ENCODE data around the gene KIR2DL4. TPM values are rescaled to one million over a fixed set of nuclear protein-coding genes. Genes with fewer than 3 reads are reported as not detected.
"Not testable (repeated sequence)": the region's sequence is repeated elsewhere in the genome, so short reads cannot be mapped to it uniquely, and the experiment has no call there.

The KIR2DL4 gene
- total RNA-seq, result 0.38 TPM
- long read RNA-seq, result 0 reads

DNA sequence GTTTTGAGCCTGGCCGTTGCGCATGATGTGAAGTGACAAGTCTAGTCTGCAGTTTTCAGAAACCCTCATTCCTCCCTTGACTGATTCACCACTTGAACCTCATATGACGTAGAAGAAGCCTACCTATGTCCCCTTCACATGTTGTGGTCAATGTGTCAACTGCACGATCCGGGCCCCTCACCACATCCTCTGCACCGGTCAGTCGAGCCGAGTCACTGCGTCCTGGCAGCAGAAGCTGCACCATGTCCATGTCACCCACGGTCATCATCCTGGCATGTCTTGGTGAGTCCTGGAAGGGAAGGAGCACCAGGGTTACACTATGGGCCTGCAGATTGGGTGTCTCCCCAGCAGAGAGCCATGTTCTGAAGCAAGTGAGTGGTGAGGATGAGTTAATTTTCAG lies at the start of gene KIR2DL4:
Gene KIR2DL4, plus strand, starts transcription at position 201 of the 400 bp plus-strand sequence. Its CDS starts 42 bp downstream, at position 243.
- intact Hi-C loops (cut with DNase I), result no loop called here
- H3K4me3 ChIP-seq, result no peak within 1 kb of the TSS
- no peak within 1 kb of the TSS for H3K27ac ChIP-seq
- peak in 1 of 2 donors; percentile 56 for ATAC-seq
- no peaks in the 10 kb centered on the region for H3K27me3 ChIP-seq (ENCODE audit: low read depth)
- H3K4me1 ChIP-seq, result no peaks in the 10 kb centered on the region
- no peaks in the 10 kb centered on the region for H3K36me3 ChIP-seq
- H3K9me3 ChIP-seq, result no peaks in the 10 kb centered on the region
- no peak for DNase-seq
- TF ChIP-seq, protein P1, sequence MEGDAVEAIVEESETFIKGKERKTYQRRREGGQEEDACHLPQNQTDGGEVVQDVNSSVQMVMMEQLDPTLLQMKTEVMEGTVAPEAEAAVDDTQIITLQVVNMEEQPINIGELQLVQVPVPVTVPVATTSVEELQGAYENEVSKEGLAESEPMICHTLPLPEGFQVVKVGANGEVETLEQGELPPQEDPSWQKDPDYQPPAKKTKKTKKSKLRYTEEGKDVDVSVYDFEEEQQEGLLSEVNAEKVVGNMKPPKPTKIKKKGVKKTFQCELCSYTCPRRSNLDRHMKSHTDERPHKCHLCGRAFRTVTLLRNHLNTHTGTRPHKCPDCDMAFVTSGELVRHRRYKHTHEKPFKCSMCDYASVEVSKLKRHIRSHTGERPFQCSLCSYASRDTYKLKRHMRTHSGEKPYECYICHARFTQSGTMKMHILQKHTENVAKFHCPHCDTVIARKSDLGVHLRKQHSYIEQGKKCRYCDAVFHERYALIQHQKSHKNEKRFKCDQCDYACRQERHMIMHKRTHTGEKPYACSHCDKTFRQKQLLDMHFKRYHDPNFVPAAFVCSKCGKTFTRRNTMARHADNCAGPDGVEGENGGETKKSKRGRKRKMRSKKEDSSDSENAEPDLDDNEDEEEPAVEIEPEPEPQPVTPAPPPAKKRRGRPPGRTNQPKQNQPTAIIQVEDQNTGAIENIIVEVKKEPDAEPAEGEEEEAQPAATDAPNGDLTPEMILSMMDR (IDR thresholded peaks at IDR 0.05), result no peak

- H3K9me3 ChIP-seq; H3K4me1 ChIP-seq; ATAC-seq; intact Hi-C loops (cut with DNase I); H3K27me3 ChIP-seq (ENCODE audit: low read depth); H3K27ac ChIP-seq; DNase-seq; H3K36me3 ChIP-seq; H3K4me3 ChIP-seq: not testable (repeated sequence)
Observed at GRCh38 chr19:54756204-54757110, 47.0 kb upstream of the KIR2DL4 start.

- H3K4me1 ChIP-seq; H3K36me3 ChIP-seq; H3K9me3 ChIP-seq; H3K4me3 ChIP-seq; intact Hi-C loops (cut with DNase I); ATAC-seq; H3K27me3 ChIP-seq (ENCODE audit: low read depth); H3K27ac ChIP-seq; DNase-seq: not testable (repeated sequence)
Observed at GRCh38 chr19:54758577-54758976, 44.8 kb upstream of the KIR2DL4 start.

- H3K27me3 ChIP-seq (ENCODE audit: low read depth); DNase-seq; H3K9me3 ChIP-seq; ATAC-seq; H3K27ac ChIP-seq; H3K4me3 ChIP-seq; H3K4me1 ChIP-seq; H3K36me3 ChIP-seq; intact Hi-C loops (cut with DNase I): not testable (repeated sequence)
Observed at GRCh38 chr19:54764219-54764618, 39.2 kb upstream of the KIR2DL4 start.

DNA sequence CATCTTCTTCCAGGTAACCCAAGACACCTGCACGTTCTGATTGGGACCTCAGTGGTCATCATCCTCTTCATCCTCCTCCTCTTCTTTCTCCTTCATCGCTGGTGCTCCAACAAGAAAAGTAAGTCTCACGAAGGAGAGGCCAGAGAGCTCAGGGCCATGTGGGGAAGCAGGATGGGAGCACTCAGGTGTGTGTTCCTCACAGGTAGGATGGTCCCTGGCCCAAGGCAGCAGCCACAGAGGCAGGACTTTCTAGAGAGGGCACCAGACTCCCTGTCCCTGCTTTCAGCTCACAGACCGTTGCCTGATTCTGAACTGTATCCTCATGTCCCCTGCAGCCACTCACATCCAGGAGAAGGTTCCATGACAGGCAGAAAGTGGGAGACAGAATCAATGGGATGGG lies 36.9 kb upstream of the KIR2DL4 start:
- H3K4me1 ChIP-seq; H3K36me3 ChIP-seq; H3K4me3 ChIP-seq; H3K27me3 ChIP-seq (ENCODE audit: low read depth); H3K9me3 ChIP-seq; DNase-seq; H3K27ac ChIP-seq; intact Hi-C loops (cut with DNase I); ATAC-seq: not testable (repeated sequence)

DNA sequence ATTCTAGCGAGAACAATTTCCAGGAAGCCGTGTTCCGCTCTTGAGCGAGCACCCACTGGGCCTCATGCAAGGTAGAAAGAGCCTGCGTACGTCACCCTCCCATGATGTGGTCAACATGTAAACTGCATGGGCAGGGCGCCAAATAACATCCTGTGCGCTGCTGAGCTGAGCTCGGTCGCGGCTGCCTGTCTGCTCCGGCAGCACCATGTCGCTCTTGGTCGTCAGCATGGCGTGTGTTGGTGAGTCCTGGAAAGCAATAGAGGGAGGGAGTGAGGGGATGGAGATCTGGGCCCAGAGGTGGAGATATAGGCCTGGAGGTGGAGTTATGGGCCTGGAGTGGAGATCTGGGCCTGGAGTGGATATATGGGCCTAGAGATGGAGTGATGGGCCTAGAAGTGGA lies 33.8 kb upstream of the KIR2DL4 start, which contains the start of gene KIR2DL1:
Gene KIR2DL1, plus strand, starts transcription at position 148 of the 400 bp plus-strand sequence. Its CDS starts 58 bp downstream, at position 206.
- H3K36me3 ChIP-seq; H3K9me3 ChIP-seq; DNase-seq; H3K4me3 ChIP-seq; H3K27ac ChIP-seq; H3K27me3 ChIP-seq (ENCODE audit: low read depth); H3K4me1 ChIP-seq; intact Hi-C loops (cut with DNase I); ATAC-seq: not testable (repeated sequence)

DNA sequence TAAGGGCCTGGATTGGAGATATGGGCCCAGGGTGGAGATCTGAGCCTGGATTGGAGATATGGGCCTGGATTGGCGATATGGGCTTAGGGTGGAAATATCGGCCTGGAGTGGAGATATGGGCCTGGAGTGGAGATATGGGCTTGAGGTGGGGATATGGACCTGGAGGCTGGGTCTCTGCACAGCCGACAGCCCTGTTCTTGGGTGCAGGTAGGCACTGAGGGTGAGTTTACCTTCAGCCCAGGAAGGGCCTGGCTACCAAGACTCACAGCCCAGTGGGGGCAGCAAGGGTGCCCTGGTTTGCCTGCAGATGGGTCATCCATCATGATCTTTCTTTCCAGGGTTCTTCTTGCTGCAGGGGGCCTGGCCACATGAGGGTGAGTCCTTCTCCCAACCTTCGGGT lies 32.9 kb upstream of the KIR2DL4 start:
- H3K27ac ChIP-seq; H3K9me3 ChIP-seq; ATAC-seq; intact Hi-C loops (cut with DNase I); H3K36me3 ChIP-seq; DNase-seq; H3K27me3 ChIP-seq (ENCODE audit: low read depth); H3K4me3 ChIP-seq; H3K4me1 ChIP-seq: not testable (repeated sequence)

- H3K9me3 ChIP-seq; ATAC-seq; H3K4me1 ChIP-seq; H3K27me3 ChIP-seq (ENCODE audit: low read depth); H3K4me3 ChIP-seq; H3K36me3 ChIP-seq; DNase-seq; H3K27ac ChIP-seq; intact Hi-C loops (cut with DNase I): not testable (repeated sequence)
Observed at GRCh38 chr19:54771018-54771960, 32.1 kb upstream of the KIR2DL4 start.

GRCh38 chr19:54772666-54773065 lies 30.7 kb upstream of the KIR2DL4 start:
- H3K36me3 ChIP-seq; intact Hi-C loops (cut with DNase I); H3K27me3 ChIP-seq (ENCODE audit: low read depth); DNase-seq; H3K4me1 ChIP-seq; ATAC-seq; H3K9me3 ChIP-seq; H3K27ac ChIP-seq; H3K4me3 ChIP-seq: not testable (repeated sequence)

DNA sequence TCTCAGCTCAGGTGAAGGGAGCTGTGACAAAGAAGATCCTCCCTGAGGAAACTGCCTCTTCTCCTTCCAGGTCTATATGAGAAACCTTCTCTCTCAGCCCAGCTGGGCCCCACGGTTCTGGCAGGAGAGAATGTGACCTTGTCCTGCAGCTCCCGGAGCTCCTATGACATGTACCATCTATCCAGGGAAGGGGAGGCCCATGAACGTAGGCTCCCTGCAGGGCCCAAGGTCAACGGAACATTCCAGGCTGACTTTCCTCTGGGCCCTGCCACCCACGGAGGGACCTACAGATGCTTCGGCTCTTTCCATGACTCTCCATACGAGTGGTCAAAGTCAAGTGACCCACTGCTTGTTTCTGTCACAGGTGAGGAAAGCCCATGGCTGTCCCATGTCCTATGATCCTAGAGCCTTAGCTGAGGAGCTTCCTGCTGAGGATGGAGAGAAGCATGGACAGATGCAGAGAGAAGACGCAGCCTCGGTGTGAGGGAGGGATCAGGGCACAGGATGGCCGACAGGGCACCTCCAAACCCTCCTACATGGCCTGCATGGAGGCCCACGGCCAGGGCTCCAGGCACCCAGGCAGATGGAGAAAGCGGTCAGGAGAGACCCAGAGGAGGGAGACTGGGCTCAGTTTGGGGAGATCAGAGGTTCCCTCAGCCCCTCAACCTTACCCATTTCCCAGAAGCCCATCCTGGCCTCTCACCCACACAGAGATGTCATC lies 28.2 kb upstream of the KIR2DL4 start:
- ATAC-seq; H3K4me1 ChIP-seq; H3K4me3 ChIP-seq; H3K27me3 ChIP-seq (ENCODE audit: low read depth); H3K36me3 ChIP-seq; DNase-seq; H3K9me3 ChIP-seq; intact Hi-C loops (cut with DNase I); H3K27ac ChIP-seq: not testable (repeated sequence)

GRCh38 chr19:54775830-54776229 lies 27.6 kb upstream of the KIR2DL4 start:
- H3K27me3 ChIP-seq (ENCODE audit: low read depth); H3K9me3 ChIP-seq; H3K36me3 ChIP-seq; DNase-seq; intact Hi-C loops (cut with DNase I); H3K4me1 ChIP-seq; H3K27ac ChIP-seq; H3K4me3 ChIP-seq; ATAC-seq: not testable (repeated sequence)

- ATAC-seq; H3K9me3 ChIP-seq; H3K4me1 ChIP-seq; H3K27me3 ChIP-seq (ENCODE audit: low read depth); H3K36me3 ChIP-seq; intact Hi-C loops (cut with DNase I); DNase-seq; H3K27ac ChIP-seq; H3K4me3 ChIP-seq: not testable (repeated sequence)
Observed at GRCh38 chr19:54777851-54778250, 25.6 kb upstream of the KIR2DL4 start.
